SK-N-MC (cell line): Measurements from ENCODE around the gene SORBS1.

Source experiments
- EZH2 ChIP-seq: fragments of 200-600 bp; sonication (generic); IDR thresholded peaks from one replicate; pipeline ENCODE4 v1.6.1; 2017; ENCODE audit warnings: antibody characterized with exemption
- POLR2AphosphoS5 ChIP-seq: IDR thresholded peaks from 2 replicates; pipeline ENCODE4 v1.6.1; 2012; ENCODE audit warnings: mild to moderate bottlenecking, low read depth, low read length, borderline replicate concordance

GRCh38 chr10:95360122-95360714 is 201.0 kb downstream of the SORBS1 start:
- TF ChIP-seq POLR2AphosphoS5 (no peak), EZH2 (no peak)
